HepG2 (cell line): Measurements from ENCODE around the gene CSTF3. TPM values are rescaled to one million over a fixed set of nuclear protein-coding genes. Genes with fewer than 3 reads are reported as not detected.

Experiments used
- ATF5 ChIP-seq: sonication (generic); formaldehyde crosslinking; IDR thresholded peaks from 2 replicates; pipeline ENCODE4 v1.4.0; 2020; ENCODE audit warnings: mild to moderate bottlenecking, low read depth, missing genetic modification reagents
- CCDC6 ChIP-seq: sonication (generic); formaldehyde crosslinking; IDR thresholded peaks from 2 replicates; pipeline ENCODE4 v1.8.1; 2022; ENCODE audit warnings: mild to moderate bottlenecking, missing genetic modification reagents, moderate library complexity
- GABPA ChIP-seq, 2 experiments: IDR thresholded peaks; 2 replicates each; pipeline ENCODE4 v1.6.1; 2011 to 2016; ENCODE audit warnings: low read depth in 2 of 2, low read length in 1 of 2, missing biosample characterization in 1 of 2, missing genetic modification characterization in 1 of 2
- HNF4G ChIP-seq, 2 experiments: sonication (generic) in 1 of 2; formaldehyde crosslinking in 1 of 2; IDR thresholded peaks; 2 replicates each; pipeline versions ENCODE4 v1.4.0 to v1.6.1; 2011 to 2020; ENCODE audit warnings: borderline replicate concordance in 2 of 2, low read depth in 2 of 2, mild to moderate bottlenecking in 2 of 2, low read length in 1 of 2, missing genetic modification reagents in 1 of 2, moderate library complexity in 1 of 2
- MTA3 ChIP-seq: sonication (generic); formaldehyde crosslinking; IDR thresholded peaks from 2 replicates; pipeline ENCODE4 v1.4.0; 2020; ENCODE audit warnings: missing genetic modification reagents
- NFIB ChIP-seq: sonication (generic); formaldehyde crosslinking; IDR thresholded peaks from 2 replicates; pipeline ENCODE4 v1.9.0; 2021; ENCODE audit warnings: missing genetic modification reagents, mild to moderate bottlenecking, borderline replicate concordance
- NPAS2 ChIP-seq: sonication (generic); formaldehyde crosslinking; IDR thresholded peaks from 2 replicates; pipeline ENCODE4 v1.8.0; 2022; ENCODE audit warnings: mild to moderate bottlenecking, missing genetic modification reagents, borderline replicate concordance
- PCBP1 ChIP-seq: fragments of 200-400 bp; formaldehyde crosslinking; IDR thresholded peaks from 2 replicates; pipeline ENCODE4 v1.6.1; 2017; ENCODE audit warnings: mild to moderate bottlenecking, low read depth, low read length, borderline replicate concordance
- PCBP2 ChIP-seq: fragments of 200-400 bp; formaldehyde crosslinking; optimal IDR thresholded peaks from 2 replicates; pipeline ENCODE3; 2018; ENCODE audit warnings: low read length, low read depth; ENCODE audit not compliant: poor library complexity, severe bottlenecking
- SALL1 ChIP-seq: sonication (generic); formaldehyde crosslinking; IDR thresholded peaks from 2 replicates; pipeline ENCODE4 v1.8.0; 2022; ENCODE audit warnings: mild to moderate bottlenecking, missing genetic modification reagents
- SIX1 ChIP-seq: sonication (generic); formaldehyde crosslinking; IDR thresholded peaks from 2 replicates; pipeline ENCODE4 v1.4.0; 2020; ENCODE audit warnings: missing genetic modification reagents, borderline replicate concordance
- ZGPAT ChIP-seq: IDR thresholded peaks from 2 replicates; pipeline ENCODE4 v1.6.1; 2016; ENCODE audit warnings: mild to moderate bottlenecking
- ZNF350 ChIP-seq: sonication (generic); formaldehyde crosslinking; IDR thresholded peaks from 2 replicates; pipeline ENCODE4 v1.4.0; 2020; ENCODE audit warnings: mild to moderate bottlenecking, low read depth, missing genetic modification reagents, borderline replicate concordance
- ZNF609 ChIP-seq: sonication (generic); formaldehyde crosslinking; IDR thresholded peaks from 2 replicates; pipeline ENCODE4 v1.4.0; 2020; ENCODE audit warnings: mild to moderate bottlenecking, missing genetic modification reagents, borderline replicate concordance
- ZNF746 ChIP-seq: sonication (generic); formaldehyde crosslinking; IDR thresholded peaks from 2 replicates; pipeline ENCODE4 v1.8.0; 2022; ENCODE audit warnings: mild to moderate bottlenecking, missing genetic modification reagents
- ZSCAN30 ChIP-seq: sonication (generic); formaldehyde crosslinking; IDR thresholded peaks from 2 replicates; pipeline ENCODE4 v1.5.0; 2020; ENCODE audit warnings: mild to moderate bottlenecking, missing genetic modification reagents
- ZZZ3 ChIP-seq: sonication (generic); formaldehyde crosslinking; IDR thresholded peaks from 2 replicates; pipeline ENCODE4 v1.4.0; 2020; ENCODE audit warnings: missing genetic modification reagents, mild to moderate bottlenecking, borderline replicate concordance
- polyA plus RNA-seq, 8 experiments: library from polyadenylated mRNA; depleted of rRNA in 3 of 8; stranded (reverse) in 7 of 8; unstranded in 1 of 8; fragments of >200 nt; fragmentation: Illumina TruSeq in 4 of 8; extraction: Trizol in 4 of 8; gene quantifications; 2 replicates each; pipeline versions ENCODE4 v1.2.1 to v1.2.3, GENCODE V29; 2011 to 2016; ENCODE audit warnings: low read depth in 4 of 8, missing spikeins in 1 of 8, mixed read lengths in 1 of 8; ENCODE audit not compliant: insufficient read depth in 1 of 8
- total RNA-seq, 5 experiments: library from RNA; depleted of rRNA; stranded (reverse); fragments of >200 nt; fragmentation: Illumina TruSeq; extraction: Trizol; gene quantifications; 2 replicates each; pipeline ENCODE4 v1.2.3, GENCODE V29; 2016; ENCODE audit warnings: low read depth in 1 of 5
- TF ChIP-seq, protein P1 (sequence below): sonication (generic); formaldehyde crosslinking; IDR thresholded peaks from 2 replicates; pipeline ENCODE4 v1.5.0; 2020; ENCODE audit warnings: mild to moderate bottlenecking, missing genetic modification reagents

CSTF3 gene
- total and polyA plus RNA-seq, 2 of the 13 experiments (the other 11 are each of a cell fraction or from before 2014, with no cell fraction given), result 21.5 to 43.6 TPM

DNA sequence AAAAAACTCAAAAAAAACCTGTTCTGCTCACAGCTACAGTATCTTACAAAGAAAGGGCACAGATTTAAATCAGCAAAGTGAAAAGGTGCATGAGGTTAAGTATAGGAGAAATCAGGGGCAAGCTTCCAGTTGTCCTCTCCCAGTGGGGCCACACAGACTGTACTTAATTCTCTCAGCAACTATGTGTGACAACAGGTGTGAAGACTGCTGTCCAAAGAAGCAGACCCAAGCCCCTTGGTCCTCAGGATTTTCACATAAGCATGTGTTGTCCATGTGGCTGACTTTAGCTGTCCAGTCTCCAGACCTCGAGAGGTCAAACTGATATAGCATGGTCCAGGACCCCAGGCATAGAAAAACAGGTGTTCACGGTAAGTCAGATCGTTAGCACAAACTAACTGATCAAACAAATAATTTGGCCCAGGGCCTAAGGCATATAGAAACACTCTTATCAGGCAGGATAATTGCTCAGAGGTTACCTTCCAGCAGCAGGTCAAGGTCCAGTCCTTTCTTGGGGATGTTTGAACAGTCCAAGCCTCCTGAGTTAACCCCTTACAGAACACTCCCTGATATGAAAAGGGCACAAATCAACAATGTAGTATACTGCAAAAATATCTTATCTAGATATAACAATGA lies 21.1 kb upstream of the CSTF3 start (continued):
- TF ChIP-seq PCBP2, result no peak
- no peak for TF ChIP-seq ZSCAN30
- TF ChIP-seq MTA3, result no peak
- no peak for TF ChIP-seq ZNF609
- peak; percentile 47 for TF ChIP-seq SALL1 (CRISPR knock-in tag)
- no peak for TF ChIP-seq PCBP1
- no peak for TF ChIP-seq SIX1 (CRISPR knock-in tag)
- TF ChIP-seq ZZZ3, result no peak
- TF ChIP-seq ZNF350 (CRISPR knock-in tag), result no peak
- 0 out of 2 replicates have a peak, but pooled peaks have one; percentile 16 for TF ChIP-seq HNF4G (IDR thresholded peaks at IDR 0.05; ENCODE audit: borderline replicate concordance, low read depth, low read length)
- no peak for TF ChIP-seq HNF4G (CRISPR knock-in tag; IDR thresholded peaks at IDR 0.05; ENCODE audit: borderline replicate concordance, low read depth)
- no peak for TF ChIP-seq NFIB (CRISPR knock-in tag)
- TF ChIP-seq ZGPAT (CRISPR knock-in tag), result peak; percentile 26; the same call in 1 of the 2 replicates
- no peak for TF ChIP-seq NPAS2 (CRISPR knock-in tag)
- TF ChIP-seq, protein P1, sequence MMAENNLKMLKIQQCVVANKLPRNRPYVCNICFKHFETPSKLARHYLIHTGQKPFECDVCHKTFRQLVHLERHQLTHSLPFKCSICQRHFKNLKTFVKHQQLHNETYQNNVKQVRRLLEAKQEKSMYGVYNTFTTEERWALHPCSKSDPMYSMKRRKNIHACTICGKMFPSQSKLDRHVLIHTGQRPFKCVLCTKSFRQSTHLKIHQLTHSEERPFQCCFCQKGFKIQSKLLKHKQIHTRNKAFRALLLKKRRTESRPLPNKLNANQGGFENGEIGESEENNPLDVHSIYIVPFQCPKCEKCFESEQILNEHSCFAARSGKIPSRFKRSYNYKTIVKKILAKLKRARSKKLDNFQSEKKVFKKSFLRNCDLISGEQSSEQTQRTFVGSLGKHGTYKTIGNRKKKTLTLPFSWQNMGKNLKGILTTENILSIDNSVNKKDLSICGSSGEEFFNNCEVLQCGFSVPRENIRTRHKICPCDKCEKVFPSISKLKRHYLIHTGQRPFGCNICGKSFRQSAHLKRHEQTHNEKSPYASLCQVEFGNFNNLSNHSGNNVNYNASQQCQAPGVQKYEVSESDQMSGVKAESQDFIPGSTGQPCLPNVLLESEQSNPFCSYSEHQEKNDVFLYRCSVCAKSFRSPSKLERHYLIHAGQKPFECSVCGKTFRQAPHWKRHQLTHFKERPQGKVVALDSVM (CRISPR knock-in tag), result no peak
- no peak for TF ChIP-seq CCDC6 (CRISPR knock-in tag)
- TF ChIP-seq ATF5 (CRISPR knock-in tag), result no peak
- TF ChIP-seq GABPA (IDR thresholded peaks at IDR 0.05; ENCODE audit: low read depth, low read length), result no peak
- no peak for TF ChIP-seq GABPA (CRISPR knock-in tag; IDR thresholded peaks at IDR 0.05; ENCODE audit: low read depth)
- TF ChIP-seq ZNF746 (CRISPR knock-in tag), result no peak
